Measurements from ENCODE around the gene SLC25A26.

SLC25A26 gene

DNA sequence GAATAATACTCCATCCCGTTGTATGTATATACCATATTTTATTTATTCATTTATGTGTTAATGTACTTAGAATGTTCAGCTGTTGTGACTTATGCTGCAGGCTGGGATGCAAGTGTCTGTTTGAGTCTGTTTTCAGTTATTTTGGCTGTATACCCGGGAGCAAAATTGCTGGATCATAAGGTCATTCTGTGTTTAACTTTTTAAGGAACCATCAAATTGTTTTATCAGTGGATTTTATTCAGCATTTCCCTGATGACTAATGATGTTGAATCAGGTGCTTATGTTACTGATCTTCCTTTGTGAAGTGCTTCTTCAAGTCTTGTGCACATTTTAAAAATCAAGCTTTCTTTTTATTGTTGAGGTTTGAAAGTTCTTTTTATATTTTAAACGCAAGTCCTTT, 118.1 kb downstream of the SLC25A26 start:
- no peak for DNase-seq

DNA sequence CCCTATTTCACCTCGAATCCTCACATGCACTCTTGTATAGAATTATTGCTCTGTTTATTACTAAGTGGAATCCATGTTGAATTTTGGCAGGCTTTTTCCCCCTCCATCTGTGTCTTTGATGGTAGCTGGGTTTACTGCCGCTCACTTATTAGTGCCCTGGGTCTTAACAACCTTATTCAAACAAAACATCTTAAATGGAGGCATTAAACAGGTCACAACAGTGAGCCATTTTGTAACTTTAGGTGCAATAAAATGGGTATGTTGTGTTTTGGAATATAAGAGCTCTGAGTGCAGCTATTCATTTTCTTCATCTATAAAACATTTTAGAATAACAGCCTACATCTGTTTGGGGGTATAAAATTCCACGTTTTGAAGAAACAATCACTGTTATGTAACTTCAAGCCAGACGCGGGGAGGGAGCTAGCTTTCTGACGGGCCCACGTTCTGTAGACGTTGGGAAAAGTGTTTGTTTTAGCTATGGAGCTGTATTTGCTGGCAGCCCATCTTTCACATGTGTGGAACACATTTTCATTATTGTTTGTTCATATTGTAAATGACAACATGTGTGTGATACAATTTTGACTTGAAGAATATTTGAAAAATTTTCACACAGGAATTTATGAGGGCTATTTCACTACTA, 122.0 kb downstream of the SLC25A26 start:
- DNase-seq = no peak

DNA sequence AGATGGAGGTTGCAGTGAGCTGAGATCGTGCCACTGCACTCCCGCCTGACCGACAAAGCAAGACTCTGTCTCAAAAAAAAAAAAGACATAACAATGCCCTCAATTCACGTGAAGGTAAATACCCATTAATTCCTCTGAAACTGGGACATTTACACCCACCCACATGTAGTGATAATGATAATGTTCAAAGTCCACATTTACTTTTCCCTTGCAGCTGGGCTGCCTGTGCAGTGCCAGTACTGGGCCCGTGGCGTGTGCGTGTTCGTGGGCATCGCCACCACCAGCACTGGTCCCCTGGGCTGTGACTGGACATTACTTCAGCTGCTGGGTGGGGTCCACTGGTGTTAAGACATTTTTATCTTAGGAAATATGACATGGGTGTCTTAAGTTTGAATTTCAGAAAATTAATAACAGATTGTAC, 123.6 kb downstream of the SLC25A26 start:
- DNase-seq = no peak

DNA sequence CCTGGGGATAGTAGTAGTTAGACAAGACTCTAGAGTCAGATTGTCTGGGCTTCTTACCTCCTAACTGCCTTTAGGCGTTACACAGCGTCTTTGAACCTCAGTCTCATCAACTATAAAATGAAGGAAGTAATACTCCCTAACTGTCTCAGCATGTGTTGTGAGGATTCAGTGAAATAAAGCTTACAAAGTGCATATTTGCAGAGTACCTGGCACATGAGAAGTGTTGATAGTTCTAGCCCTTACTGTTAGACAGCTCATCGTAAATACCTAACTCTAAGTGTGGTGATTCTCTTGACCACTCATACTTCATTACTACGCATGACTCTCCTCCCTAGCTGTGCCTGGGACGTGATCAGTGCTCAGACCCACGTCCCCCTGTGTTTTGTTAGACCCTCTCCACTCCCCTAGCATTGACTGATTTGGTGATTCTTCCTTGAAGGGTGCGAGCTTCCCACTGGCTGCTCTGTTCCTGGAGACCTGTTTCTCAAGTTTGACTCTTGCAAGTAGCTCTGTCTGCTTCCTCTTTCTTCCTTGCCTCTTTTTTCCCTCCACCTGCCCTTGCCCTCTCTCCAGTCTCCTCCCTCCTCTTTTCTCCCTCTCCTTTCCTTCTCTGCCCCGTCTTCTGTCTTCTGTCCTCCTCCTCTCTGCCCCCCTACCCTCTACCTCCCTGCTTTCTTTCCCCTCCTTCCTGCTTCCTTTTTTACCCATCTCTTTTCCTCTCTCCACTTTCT, 124.2 kb downstream of the SLC25A26 start:
- DNase-seq = no peak

DNA sequence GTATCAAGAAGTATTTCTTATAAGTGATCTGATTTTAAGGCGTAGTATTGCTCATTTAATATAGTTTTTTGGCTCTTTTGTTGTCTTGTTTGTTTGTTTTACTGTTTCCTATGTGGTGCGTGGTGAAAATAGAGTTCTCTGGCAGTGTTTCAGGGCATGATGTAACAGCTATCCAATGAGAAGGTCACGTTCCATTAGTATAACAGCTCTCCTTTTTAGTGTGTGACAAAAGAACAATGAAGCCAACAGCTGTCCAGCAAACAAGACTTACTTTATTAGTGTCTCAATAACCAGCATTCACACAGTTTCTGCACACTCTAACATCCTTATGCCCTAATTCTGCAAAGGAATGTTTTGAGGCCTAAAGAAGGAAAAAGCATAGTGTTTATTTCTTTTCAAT, 127.9 kb downstream of the SLC25A26 start:
- DNase-seq = no peak

DNA sequence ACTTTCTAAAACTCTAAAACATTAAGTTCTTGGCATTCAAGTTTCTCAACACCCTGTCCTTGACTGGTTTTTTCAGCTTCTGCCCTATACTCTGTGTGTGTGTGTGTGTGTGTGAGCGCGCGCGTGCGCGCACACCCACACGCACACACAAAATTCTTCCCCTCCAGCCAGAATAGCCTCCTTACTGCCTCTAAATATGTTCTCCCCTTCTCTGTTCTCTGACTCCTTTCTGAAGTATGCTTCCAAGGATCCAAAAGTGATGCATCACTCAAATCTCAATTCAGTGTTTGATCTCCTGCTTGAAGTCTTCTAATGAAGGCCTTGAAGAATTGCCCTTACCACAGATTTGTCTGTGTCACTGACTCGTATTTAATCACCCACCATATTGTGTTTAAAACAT, 129.8 kb downstream of the SLC25A26 start:
- no peak for DNase-seq

DNA sequence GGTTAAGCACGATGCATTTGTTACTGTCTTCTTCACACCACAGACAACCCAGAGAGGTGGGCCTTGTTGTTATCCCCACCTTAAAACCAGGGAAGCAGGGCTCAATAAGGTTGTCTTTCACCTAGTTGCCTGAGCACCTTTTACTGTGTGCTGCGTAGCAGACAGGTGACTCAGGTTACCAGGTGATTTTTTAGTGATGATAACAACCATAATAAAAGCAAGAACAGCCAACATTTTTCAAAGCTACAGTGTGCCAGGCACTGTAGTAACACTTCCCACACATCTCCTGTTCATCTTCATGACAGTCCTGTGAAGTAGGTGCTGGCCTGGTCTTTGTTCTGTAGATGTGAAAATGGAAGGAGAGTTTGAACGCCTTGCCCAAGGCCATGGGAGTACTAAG, 132.2 kb downstream of the SLC25A26 start:
- DNase-seq = no peak

DNA sequence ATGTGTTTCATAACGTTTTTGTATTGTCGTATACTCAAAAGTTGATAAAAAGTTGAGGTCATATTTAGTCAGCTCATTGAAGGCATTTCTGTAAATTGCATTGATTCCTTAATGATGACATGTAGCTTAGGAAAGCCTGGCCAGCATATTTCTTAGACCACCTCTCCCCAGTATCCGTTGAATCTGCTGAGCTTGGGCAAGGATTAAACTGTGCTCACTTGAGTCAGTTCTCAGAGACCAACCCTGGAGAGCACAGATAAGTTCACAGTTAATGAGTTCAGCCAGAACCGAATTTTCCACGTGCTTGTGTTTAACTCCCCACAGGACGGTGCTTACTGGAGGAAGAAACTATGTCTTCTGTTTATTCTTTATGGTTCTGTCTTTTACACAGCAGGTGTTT, 132.7 kb downstream of the SLC25A26 start:
- no peak for DNase-seq

DNA sequence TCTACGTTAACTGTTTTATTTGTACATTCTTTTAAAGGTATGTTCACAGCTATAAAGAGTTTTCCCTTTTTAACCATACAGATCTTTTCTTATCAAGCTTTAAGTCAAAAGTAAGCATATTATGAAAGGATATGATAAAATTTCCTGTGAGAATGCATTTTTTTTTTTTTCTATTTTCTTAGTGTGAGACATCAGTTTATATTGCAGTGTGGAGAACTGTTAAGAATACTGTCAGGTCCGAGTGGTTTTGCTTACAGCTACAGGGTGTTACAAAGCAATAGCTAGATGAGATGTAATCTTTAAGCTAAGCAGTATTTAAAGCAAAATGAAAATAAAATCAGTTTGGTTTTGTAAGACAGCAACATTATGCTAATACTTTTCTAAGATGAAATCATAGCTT, 133.2 kb downstream of the SLC25A26 start:
- no peak for DNase-seq

DNA sequence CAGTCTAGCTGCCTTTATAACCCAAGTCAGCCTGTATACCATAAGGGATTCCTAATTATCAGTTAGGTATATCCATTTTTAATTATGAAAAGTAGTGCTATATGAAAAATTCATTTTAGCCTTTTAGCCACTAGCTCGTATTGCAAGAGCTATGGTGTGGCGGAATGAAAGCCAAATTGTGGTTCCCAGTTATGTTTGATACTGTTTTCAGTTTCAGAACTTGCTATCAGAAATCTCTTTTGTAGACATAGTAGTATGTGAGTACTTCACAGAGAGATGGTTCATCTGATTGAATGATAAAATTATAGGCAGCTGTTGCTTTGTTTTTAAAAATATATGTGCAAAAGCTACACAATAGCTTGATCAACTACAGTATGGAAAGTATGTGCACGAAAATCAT, 134.6 kb downstream of the SLC25A26 start:
- no peak for DNase-seq

DNA sequence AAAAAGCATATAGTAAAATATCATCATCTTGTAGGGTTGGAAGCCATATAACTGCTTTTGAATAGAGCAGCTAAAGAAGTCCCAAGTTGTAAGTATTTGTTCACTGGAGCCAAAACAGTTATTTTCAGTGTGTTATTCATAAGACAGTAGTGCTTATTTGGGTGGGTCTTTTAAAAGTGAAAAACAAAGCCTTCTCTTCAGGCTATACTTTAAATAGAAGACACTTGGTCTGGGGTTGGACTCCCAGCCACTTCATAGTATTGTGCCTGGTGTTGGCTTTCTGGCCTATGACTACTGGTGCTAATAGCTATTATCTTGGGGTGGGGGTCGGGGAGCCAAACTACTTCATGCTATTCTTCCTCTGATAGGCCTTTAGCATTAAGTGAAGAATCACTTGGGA, 135.2 kb downstream of the SLC25A26 start:
- no peak for DNase-seq

DNA sequence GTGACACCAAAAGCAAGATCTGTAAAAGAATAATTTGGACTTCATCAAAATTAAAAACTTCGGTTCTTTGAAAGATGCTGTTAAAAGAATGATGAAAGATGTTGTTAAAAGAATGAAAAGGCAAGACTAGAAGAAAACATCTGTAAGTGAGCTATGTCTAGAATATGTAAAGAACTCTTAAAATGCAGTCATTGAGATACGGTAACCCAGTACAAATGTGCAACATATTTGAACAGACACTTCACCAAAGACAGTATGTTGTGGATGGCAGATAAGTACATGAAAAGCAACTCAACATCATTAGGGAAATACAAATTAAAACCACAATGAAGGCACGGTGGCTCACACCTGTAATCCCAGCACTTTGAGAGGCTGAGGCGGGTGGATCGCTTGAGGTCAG, 140.6 kb downstream of the SLC25A26 start:
- DNase-seq = no peak

DNA sequence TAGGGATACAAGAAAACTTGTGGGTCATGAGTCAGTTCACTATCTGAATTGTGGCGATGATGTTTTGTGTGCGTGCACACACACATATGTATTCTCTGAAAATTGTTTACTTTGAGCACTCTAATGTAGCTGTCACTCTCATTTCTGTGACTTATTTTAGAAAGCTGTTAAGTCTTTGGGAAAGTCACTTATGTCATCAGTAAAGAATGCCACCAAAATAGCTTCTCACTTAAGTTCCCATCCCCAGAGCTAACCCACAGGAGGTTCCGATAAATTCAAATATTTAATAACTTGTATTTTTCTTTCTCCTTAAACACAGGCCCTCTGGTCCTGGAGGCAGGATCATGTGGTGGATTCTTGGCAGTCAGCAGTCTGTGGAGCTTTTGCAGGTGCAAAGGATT, 141.7 kb downstream of the SLC25A26 start:
- no peak for DNase-seq

DNA sequence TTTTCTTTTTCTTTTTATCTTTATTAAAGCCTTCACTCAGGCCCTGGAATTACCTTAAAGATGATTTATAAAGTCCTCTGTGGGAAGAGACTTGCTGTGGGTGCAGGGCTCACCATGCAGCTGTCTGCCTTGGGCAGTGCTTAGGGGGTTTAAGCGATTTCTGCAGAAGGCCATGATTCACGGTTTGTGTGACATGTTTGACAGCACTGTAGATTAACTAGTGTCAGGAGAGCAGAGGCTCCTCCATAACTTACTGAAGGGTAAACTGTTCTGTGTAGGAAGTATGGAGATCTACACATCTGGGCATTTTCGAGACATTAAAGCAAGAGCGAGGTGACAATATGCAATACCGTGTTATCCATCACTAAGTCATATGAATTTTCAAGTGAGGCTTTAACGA, 142.3 kb downstream of the SLC25A26 start:
- no peak for DNase-seq

DNA sequence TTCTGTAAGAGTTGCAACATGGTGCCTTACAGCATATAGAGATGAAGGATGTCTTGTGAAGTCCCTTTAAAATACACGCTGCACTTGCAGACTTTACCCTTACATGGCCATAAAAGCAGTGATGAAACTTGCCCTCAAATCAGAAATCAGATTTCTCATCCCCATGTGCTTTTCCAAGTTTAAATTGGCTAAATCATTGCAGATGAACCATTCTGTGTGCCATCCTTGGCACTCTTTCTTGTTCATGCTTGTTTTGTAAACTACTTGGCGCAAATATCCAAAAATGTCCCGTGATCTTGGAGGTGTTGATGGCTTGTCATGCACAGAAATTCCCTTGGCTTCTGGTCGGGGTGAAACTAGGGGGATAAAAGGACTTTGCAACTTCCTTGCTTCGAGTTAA, 144.3 kb downstream of the SLC25A26 start:
- no peak for DNase-seq

DNA sequence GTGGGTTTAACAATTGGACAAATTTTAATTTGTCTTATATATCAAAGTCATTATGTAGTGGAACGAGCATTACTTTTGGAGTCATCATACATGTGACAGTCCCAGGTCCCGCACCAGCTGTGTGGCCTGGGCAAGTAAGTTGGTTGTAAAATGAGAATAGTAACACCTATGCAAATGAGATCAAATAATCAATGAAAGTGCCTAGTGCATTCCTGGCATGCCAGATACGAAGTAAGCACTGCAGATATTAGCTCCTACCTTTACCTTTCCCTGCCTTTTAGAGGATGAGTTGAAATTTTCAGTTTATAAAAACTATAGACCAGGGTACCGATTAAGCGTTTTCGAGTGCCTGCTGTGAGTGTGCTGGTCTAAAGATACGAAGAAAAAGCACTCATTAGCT, 145.9 kb downstream of the SLC25A26 start:
- DNase-seq = no peak

DNA sequence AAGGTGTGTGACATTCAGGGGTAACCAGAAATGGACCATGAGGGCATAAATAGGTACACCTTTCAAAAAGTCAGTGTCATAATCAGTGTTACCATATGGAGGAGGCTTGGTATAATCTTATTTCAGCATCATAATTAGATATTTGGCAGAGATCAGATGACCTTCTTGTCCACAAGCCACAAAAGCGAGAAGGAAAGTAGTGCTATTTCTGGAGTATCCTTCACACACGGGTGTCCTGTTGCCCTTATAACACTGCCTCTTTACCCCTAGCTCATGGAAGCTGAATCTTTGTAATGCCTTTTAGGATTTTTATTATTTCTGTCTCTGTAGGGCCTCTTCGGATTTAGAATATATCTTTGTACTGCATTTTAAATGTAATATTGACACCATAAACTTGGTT, 147.2 kb downstream of the SLC25A26 start:
- no peak for DNase-seq

DNA sequence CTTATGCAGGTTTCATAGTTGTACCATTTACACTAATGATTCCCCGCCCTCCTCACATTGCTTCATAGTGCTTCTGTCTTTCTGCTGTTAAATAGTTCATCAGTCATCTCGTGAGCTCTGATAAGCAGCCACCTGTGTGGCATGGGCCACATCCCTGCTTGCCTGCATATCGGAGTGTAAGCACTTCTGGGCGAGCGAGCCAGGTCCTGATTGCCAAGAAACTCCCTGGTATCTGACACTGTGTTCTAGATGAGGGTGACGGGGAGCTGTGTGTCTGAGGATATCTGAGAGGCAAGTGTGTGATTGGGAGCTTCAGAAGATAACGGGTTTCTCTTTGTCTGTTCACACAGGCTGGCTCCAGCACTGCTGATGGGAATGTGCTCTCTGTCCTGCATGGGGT, 149.4 kb downstream of the SLC25A26 start:
- no peak for DNase-seq

DNA sequence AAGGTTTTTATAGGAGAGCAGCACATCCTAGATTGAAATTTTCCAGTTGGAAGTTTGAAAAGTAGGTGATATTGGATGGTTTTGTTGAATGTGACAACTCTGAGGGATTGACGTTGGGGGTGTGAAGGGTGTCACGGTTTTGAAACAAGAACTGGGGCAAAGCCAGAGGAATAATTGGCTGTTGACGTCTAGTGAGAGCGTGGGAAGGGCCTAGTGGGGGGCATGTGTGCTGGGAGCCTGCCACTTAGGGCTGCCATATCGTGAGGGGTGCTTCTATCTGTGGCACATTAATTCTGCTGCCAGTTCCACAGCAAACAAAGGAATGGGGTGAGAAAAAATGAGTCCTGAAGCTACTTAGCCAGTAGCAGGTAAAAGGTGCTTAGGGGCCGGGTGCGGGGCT, 150.6 kb downstream of the SLC25A26 start:
- DNase-seq = no peak

DNA sequence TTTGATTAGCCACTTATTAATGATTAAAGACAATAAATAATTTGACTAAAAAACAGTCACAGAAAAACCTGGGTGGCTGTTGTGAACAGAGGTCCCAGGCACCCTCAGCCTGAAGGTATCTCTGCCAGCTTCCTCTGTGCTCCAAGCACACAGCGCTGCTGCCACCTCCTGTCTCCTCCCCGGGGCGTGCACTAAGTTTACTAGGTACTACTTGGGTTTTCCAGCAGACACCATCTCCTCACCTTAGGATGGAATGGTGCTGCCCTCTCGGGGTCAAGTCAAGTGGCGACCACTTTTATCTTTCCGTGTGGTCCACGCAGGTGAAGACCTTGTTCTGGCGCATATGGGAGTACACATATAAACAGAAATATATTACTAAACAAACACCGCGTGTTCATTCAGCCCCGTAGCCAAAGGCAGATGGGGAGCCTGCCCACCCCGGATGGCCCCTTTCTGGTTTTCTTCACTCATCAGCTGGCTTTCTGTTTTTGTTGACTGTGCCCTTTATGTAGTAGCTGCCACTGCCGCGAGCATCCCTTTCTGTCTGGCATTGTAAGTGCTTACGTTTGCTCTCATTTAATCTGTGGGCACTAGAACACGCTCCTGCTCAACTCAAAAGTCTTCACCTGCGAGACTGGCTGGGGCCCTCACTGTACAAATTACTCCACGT, 152.0 kb downstream of the SLC25A26 start:
- no peak for DNase-seq

DNA sequence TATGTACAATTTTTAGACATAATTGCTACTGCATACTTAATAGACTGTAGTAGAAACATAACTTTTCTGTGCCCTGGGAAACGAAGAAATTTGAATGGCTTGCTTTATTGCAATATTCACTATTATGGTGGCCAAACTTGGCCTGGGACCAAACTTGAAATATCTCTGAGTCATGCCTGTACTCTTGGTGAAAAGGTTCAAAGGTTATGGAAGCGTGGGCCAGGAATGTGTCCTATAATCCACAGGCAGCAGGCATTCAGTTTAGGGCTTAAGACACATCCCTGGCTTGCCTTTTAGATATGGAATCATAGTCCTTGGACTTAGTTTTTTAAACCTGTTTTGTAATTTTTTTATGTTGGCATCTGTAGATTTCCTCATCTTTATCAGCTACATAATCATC, 155.8 kb downstream of the SLC25A26 start:
- no peak for DNase-seq

DNA sequence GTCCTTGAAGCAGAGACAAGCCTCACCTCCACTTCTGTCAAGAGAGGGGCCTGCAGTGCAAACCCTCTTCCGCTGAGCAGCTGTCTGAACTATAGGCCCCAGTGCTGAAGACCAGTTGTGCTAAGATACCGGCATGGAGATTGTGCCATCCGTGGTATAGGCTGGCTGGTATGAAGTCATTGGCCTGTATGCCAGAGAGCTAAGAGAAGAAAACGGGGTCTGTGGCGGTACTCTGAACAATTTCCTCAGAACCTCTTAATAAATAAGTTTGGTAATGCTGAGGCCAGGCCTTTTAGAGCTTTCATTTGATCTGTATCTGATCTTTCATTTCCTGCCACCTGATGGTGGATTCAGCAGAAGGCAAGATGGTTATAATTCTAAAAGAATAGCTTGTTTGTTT, 157.0 kb downstream of the SLC25A26 start:
- DNase-seq = no peak

DNA sequence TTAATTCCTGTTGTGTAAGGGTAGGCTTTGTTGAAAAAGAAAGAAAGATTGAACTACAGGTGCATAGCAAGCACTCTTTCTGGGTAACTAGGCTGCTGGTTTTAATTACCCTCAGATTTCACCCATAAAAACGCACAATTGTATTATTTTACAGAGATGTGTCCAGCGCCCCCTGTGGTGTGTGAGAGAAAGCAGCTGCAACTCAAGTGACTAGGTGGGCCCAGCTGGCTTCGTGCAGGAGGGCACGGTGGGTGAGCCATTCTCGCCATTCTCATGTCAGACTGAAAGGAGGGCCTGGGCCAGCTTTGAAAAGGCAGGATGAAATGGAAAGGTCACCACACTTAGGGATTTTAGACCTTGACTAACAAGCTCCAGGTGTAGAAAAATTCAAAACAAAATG, 157.5 kb downstream of the SLC25A26 start:
- DNase-seq = peak; percentile 32

DNA sequence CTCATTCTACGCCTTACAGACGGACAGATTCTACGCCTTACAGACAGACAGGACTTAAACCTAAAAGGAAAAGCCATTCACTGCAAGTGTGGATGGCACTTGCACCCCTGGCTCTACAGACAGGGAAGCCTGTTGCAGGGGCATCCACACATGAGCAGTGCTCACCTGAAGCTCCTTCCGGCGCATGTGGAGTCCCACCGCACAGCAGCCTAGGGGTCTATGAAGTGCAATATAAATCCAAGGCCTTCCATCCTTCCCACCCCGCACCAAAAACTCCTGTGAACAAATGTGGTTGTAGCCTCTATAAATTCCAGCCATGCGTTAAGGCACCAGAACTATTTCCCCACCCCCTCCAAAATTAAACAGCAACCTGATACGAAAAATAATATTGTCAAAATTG, 158.8 kb downstream of the SLC25A26 start:
- no peak for DNase-seq
